ENCODE measurements around the gene EPGN. TPM values are rescaled to one million over a fixed set of nuclear protein-coding genes. Genes with fewer than 3 reads are reported as not detected.
"Not testable (repeated sequence)": the region's sequence is repeated elsewhere in the genome, so short reads cannot be mapped to it uniquely, and the experiment has no call there.

EPGN gene
- total RNA-seq, 1 experiment from 2014 or later = 0.18 TPM

DNA sequence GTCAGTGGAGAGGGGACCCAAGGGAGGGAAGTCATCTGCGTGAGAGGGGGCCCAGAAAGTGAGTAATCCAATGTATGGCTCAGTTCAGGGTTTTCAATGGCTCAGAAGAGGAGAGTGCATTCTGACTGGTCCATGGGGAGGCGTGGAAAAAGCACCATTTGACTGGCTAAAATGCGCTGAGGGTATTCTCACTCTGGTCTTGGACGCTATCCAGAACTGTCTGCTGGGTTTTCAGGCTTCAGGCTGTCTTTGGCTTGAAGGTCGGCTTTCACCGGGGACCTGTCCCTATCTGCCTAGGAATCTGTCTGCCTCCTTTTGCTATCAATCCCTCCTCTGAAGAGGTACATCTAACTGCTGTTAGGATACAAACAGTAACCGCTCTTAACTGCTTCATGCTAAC lies 26.4 kb downstream of the EPGN start:
- H3K27me3 ChIP-seq (replicated peaks) = no peaks in the 10 kb centered on the region
- DNase-seq (ENCODE audit: low read depth in 1 of 2, low spot score in 2 of 2) = no peak
- no peaks in the 10 kb centered on the region for H3K36me3 ChIP-seq
- no peak overlapping the region for H3K4me3 ChIP-seq
- H3K27ac ChIP-seq = no peak overlapping the region
- H3K9me3 ChIP-seq (replicated peaks) = no peaks in the 10 kb centered on the region
- H3K4me1 ChIP-seq (replicated peaks) = no peaks in the 10 kb centered on the region

DNA sequence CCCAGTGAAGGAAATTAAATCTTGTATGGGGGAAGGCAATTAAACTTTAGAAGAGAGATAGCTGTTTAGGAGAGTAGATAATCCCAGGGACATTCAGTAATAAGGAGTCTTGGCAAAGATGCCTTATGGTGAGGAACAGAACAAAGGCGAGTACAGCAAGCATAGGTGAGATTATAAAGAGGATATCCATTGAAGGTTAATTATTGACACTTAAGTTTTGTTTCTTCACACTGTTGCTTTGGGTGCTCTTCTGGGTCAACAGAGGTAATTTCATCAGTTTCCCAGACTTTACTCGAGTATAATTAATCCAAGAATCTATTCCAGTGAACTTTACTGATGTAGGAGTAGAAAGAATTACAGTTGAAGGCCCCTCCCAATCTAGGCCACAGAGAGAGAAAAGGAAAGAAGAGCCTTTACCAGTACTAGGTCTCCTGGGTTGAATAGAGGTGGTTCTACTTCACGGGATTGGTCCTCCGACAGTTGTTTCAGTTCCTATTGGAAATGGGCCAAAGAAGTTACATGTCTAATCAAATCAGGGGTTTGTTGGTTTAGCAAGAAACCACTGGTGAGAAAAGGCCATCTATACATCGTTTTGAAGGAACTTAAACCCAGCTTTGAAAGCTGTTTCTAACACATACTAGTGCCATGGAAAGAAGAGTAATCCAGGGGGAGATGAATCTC lies 27.2 kb downstream of the EPGN start:
- H3K4me1 ChIP-seq (replicated peaks) = no peaks in the 10 kb centered on the region
- DNase-seq (ENCODE audit: low read depth in 1 of 2, low spot score in 2 of 2) = no peak
- H3K27ac ChIP-seq = no peak overlapping the region

DNA sequence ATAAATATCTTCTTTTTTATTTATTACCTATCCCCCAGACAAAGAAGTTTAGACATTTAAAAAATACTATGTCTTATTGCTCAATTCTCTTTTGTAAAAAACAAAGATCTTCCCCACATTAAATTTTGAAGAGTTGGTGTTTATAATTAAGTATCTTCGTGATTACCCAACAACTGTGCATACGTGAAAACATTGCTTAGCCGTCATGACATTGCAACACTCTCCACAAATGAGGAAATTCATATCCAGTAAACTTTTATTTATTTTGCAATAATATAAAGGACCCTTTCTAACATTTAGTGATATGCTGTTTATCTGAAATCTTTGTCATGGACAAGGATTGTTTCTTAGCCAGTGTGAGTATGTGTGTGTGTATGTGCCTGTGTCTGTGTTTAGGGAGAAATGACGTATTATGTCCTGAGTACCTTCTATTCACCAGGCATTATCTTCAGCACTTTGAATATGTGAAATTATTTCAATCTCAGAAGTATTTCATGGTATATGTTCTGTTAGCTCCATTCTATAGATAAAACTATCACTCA lies 30.6 kb downstream of the EPGN start:
- no peak for DNase-seq (ENCODE audit: low read depth in 1 of 2, low spot score in 2 of 2)

More for the DNA sequence above, 27.2 kb downstream of the EPGN start:
- no peaks in the 10 kb centered on the region for H3K27me3 ChIP-seq (replicated peaks)
- no peaks in the 10 kb centered on the region for H3K36me3 ChIP-seq
- no peaks in the 10 kb centered on the region for H3K9me3 ChIP-seq (replicated peaks)
- no peak overlapping the region for H3K4me3 ChIP-seq

DNA sequence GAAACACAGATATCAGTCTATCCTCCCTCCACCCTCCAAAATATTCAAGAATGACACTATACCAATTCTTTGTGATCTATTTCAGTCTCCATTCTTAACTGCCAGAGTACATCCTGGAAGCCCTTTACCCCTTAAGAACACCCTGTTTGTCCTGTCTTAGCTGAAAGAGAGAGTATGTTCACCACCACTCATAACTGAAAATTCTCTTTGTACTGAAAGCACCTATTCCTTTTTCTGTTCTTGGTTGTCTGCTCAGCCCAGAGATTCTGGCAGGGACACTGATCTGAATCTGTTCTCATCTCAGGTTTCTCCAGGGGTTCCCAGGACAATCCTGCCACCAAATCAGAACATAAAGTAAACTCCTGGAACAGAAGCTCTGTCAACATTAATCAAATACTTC lies 31.2 kb downstream of the EPGN start:
- DNase-seq (ENCODE audit: low read depth in 1 of 2, low spot score in 2 of 2) = no peak
- Histone ChIP-seq H3K27ac (no peak overlapping the region), H3K4me3 (no peak overlapping the region), H3K4me1 (replicated peaks) (no peaks in the 10 kb centered on the region), H3K27me3 (replicated peaks) (no peaks in the 10 kb centered on the region), H3K9me3 (replicated peaks) (no peaks in the 10 kb centered on the region; the same call in 1 of the 2 replicates), H3K36me3 (no peaks in the 10 kb centered on the region)

More for the DNA sequence above, 30.6 kb downstream of the EPGN start:
- H3K4me3 ChIP-seq = no peak overlapping the region
- no peaks in the 10 kb centered on the region for H3K27me3 ChIP-seq (replicated peaks)
- H3K36me3 ChIP-seq = no peaks in the 10 kb centered on the region
- no peaks in the 10 kb centered on the region; the same call in 1 of the 2 replicates for H3K9me3 ChIP-seq (replicated peaks)
- H3K27ac ChIP-seq = no peak overlapping the region
- H3K4me1 ChIP-seq (replicated peaks) = no peaks in the 10 kb centered on the region

DNA sequence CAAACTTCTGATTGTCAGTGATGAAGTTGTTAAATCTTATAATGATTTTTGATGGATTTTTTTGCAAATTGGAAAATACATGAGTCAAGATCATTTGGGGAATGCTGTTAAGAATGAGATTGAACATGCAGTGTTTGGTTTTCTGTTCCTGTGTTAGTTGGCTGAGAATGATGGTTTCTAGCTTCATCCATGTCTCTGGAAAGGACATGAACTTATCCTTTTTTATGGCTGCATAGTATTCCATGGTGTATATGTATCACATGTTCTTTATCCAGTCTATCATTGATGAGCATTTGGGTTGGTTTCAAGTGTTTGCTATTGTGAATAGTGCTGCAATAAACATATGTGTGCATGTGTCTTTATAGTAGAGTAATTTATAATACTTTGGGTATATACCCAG lies 32.2 kb downstream of the EPGN start:
- not testable (repeated sequence) for H3K4me3 ChIP-seq; H3K4me1 ChIP-seq (replicated peaks); DNase-seq (ENCODE audit: low read depth in 1 of 2, low spot score in 2 of 2); H3K27ac ChIP-seq; H3K27me3 ChIP-seq (replicated peaks); H3K36me3 ChIP-seq; H3K9me3 ChIP-seq (replicated peaks)

DNA sequence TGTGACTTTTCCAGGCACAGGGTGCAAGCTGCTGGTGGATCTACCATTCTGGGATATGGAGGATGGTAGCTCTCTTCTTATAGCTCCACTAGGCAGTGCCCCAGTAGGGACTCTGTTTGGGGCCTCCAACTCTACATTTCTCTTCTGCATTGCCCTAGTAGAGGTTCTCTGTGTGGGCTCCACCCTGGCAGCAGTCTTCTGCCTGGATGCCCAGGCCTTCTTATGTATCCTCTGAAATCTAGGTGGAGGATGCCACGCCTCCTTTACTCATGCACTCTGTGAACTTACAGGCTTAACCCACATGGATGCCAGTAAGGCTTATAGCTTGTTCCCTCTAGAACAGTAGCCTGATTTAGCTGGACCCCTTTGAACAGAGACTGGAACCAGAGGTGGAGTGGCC lies 35.8 kb downstream of the EPGN start:
- Histone ChIP-seq H3K9me3 (replicated peaks) (no peaks in the 10 kb centered on the region; the same call in 1 of the 2 replicates), H3K27ac (no peak overlapping the region), H3K27me3 (replicated peaks) (no peaks in the 10 kb centered on the region), H3K4me3 (no peak overlapping the region), H3K4me1 (replicated peaks) (no peaks in the 10 kb centered on the region), H3K36me3 (no peaks in the 10 kb centered on the region)
- no peak for DNase-seq (ENCODE audit: low read depth in 1 of 2, low spot score in 2 of 2)

DNA sequence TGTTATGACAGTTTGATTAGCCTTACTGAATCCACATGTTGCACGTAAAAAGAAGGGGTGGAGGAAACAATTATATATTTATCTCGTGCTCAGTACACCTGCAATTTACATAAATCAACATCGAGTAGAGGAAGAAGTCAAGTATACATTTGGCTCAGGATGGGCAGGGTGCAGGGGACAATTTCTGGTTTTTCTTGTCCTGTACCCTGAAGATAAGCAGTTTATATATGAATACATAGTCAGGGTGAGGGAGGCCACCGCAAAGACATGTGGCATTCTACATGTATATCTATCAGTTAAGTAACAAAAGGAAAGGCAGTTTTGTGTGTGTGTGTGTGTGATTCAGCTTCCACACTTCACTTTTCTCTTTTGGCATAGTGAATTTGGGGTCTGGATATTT lies 45.6 kb downstream of the EPGN start:
- H3K9me3 ChIP-seq (replicated peaks) = no peaks in the 10 kb centered on the region
- no peak overlapping the region for H3K4me3 ChIP-seq
- no peaks in the 10 kb centered on the region; the same call in 1 of the 2 replicates for H3K27me3 ChIP-seq (replicated peaks)
- no peaks in the 10 kb centered on the region for H3K36me3 ChIP-seq
- H3K4me1 ChIP-seq (replicated peaks) = no peaks in the 10 kb centered on the region
- no peak overlapping the region for H3K27ac ChIP-seq
- DNase-seq (ENCODE audit: low read depth in 1 of 2, low spot score in 2 of 2) = no peak

DNA sequence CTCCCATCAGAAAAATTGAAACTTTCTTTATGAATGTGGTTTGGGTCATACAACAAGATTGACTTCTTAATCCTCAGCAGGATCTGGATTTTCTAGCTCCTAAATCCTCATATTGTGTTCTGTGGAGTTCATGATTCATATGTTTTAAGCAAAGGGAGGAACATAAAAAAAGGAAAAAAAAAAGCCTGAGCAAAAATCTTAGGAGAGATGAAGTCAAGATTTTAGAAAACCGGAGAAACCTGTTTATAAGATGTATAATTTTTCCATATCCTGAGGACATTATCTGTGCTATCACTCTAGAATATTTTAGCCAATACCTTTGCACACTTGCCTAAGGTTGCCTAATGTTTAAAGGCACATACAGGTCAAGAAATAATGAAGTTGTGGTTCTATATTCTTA lies 49.7 kb downstream of the EPGN start:
- Histone ChIP-seq H3K27ac (no peak overlapping the region), H3K36me3 (no peaks in the 10 kb centered on the region), H3K4me3 (no peak overlapping the region), H3K4me1 (replicated peaks) (no peaks in the 10 kb centered on the region), H3K27me3 (replicated peaks) (no peaks in the 10 kb centered on the region; the same call in 1 of the 2 replicates), H3K9me3 (replicated peaks) (no peaks in the 10 kb centered on the region)
- no peak for DNase-seq (ENCODE audit: low read depth in 1 of 2, low spot score in 2 of 2)

DNA sequence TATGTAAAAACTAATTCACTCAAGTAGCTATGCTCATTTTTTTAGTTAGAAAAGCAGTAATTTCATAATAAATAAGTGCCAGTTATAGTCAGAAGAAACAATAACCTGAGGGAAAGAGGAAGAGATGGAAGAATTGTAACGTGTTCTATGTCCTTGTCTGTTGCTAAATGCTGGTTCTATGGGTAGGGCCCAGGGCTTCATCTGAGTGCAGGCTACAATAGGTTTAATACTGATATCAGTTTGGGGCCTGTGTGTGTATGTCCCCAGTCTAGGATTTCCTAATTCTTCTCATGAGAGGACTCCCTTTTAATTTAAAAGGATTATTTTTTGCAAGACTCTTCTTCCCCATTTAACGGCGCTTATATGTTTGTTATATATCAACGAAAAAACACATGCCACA lies 53.4 kb downstream of the EPGN start:
- Histone ChIP-seq H3K4me1 (replicated peaks) (no peaks in the 10 kb centered on the region), H3K9me3 (replicated peaks) (no peaks in the 10 kb centered on the region), H3K27me3 (replicated peaks) (peaks cover 15% of the 10 kb centered on the region; the same call in 1 of the 2 replicates), H3K36me3 (no peaks in the 10 kb centered on the region), H3K27ac (no peak overlapping the region), H3K4me3 (no peak overlapping the region)
- no peak for DNase-seq (ENCODE audit: low read depth in 1 of 2, low spot score in 2 of 2)

DNA sequence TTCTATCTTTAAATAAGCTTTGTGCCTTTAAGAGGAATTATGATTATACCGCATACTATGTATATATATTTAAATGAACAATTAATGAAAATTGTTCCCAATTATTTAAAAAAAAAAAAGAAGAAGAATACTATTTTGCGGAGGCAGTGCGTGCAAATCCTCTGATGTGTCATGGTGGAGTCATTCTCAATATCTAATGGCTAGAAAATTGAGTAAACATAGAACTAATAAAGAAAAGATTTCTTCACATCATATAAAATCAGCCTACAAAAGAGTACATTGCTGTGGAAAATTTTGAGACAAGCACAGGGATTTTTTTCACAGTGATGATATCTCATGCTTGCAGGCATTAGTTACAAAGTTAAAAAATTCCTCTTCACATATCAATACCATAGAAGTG lies 54.1 kb downstream of the EPGN start:
- DNase-seq (ENCODE audit: low read depth in 1 of 2, low spot score in 2 of 2) = no peak
- H3K36me3 ChIP-seq = no peaks in the 10 kb centered on the region
- no peak overlapping the region for H3K4me3 ChIP-seq
- no peaks in the 10 kb centered on the region for H3K9me3 ChIP-seq (replicated peaks)
- no peak overlapping the region for H3K27ac ChIP-seq
- H3K4me1 ChIP-seq (replicated peaks) = no peaks in the 10 kb centered on the region
- peaks cover 18% of the 10 kb centered on the region; the same call in 1 of the 2 replicates for H3K27me3 ChIP-seq (replicated peaks)

DNA sequence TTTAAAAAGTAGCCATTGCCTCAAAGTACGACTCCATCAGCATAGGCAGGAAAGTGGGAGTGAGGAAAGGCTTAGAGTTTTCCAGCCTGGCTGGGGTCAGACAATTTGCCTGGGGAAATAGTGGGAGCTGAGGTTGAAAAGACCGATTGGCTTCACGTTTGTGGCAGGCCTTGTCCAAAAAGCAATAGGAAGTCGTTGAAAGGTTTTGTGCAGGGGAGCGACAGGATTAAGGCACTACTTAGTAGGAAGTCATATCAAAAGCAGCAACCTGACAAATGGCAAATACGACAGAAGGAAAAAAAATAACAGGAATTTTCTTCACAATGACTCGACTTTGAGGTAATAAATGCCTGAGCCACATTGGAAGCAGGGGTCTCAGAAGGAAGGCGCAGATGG lies 56.0 kb downstream of the EPGN start:
- Histone ChIP-seq H3K4me3 (no peak overlapping the region), H3K9me3 (replicated peaks) (no peaks in the 10 kb centered on the region), H3K4me1 (replicated peaks) (no peaks in the 10 kb centered on the region), H3K27me3 (replicated peaks) (peaks cover 18% of the 10 kb centered on the region; the same call in 1 of the 2 replicates), H3K36me3 (no peaks in the 10 kb centered on the region), H3K27ac (no peak overlapping the region)
- no peak for DNase-seq (ENCODE audit: low read depth in 1 of 2, low spot score in 2 of 2)

DNA sequence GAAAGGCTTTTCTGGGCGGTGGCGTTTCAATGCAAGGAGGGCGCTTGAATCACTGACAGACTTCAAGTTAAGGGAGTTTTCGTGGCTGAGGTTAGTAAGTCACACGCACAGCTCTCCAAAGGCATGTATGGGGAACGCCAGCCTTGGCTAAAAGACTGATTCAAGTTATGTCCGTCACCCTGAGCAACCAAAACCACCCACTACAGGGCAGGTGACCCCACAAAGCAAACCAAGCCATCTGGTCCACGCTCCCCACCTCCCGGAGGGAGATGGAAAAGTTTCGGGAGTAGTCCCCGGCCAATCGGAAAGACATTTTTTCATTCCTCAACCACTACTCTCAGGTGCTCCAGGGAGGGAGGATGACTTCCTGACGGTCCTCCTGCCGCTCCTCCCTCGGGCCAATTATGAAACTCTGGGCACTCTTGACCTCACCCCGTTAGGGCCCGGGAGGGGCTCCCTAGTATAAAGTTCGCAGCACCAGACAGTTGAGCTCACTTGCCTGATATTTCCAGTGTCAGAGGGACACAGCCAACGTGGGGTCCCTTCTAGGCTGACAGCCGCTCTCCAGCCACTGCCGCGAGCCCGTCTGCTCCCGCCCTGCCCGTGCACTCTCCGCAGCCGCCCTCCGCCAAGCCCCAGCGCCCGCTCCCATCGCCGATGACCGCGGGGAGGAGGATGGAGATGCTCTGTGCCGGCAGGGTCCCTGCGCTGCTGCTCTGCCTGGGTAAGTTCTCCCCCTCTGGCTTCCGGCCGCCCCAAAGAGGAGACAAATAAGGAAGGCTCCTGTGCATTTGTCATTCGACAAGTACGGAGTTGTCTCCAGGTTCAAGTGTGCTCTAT lies 56.6 kb downstream of the EPGN start, which contains the start of gene EREG:
Gene EREG (plus strand): TSS at position 494 of the 840 bp plus-strand sequence. CDS start 164 bp downstream, at position 658.
- DNase-seq (ENCODE audit: low read depth in 1 of 2, low spot score in 2 of 2) = no peak
- no peak within 1 kb of the TSS for H3K27ac ChIP-seq
- no peak within 1 kb of the TSS for H3K4me3 ChIP-seq

DNA sequence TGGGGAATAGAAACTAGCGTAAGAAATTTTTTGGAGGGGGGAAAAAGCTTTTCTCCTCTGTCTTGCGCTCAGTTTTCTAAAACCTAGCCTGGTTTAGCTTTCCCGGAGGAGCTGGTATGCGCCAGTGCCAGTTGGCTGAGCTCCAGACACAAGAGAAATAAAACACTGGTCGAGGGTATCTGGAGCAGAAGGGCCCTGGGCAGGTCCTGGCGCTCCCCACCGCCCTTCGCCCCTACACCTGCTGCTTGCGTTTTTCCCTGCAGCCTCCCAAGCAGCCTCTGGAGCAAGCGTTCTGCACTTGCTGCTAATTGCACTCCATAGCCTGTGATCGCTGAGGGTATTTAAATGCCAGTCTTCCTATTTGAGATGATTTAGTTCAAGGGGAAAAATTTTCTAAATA lies 57.5 kb downstream of the EPGN start:
- H3K27ac ChIP-seq = no peak overlapping the region
- H3K36me3 ChIP-seq = no peaks in the 10 kb centered on the region
- no peaks in the 10 kb centered on the region for H3K4me1 ChIP-seq (replicated peaks)
- no peak overlapping the region for H3K4me3 ChIP-seq
- no peaks in the 10 kb centered on the region for H3K9me3 ChIP-seq (replicated peaks)
- H3K27me3 ChIP-seq (replicated peaks) = peaks cover 18% of the 10 kb centered on the region; the same call in 1 of the 2 replicates
- DNase-seq (ENCODE audit: low read depth in 1 of 2, low spot score in 2 of 2) = no peak

More for the DNA sequence above, 56.6 kb downstream of the EPGN start, which contains the start of gene EREG:
- Histone ChIP-seq H3K9me3 (replicated peaks) (no peaks in the 10 kb centered on the region), H3K36me3 (no peaks in the 10 kb centered on the region), H3K27me3 (replicated peaks) (peaks cover 18% of the 10 kb centered on the region; the same call in 1 of the 2 replicates), H3K4me1 (replicated peaks) (no peaks in the 10 kb centered on the region)

All from SJSA1 (cell line).